OCI-LY1 (cell line): ENCODE results near the gene CD19.

Experiments used
- EZH2 ChIP-seq: fragments of 200-600 bp; sonication (generic), shearing (Covaris generic); IDR thresholded peaks from 2 replicates; pipeline ENCODE4 v1.8.0; 2017; ENCODE audit warnings: borderline replicate concordance, mixed run types, mild to moderate bottlenecking, antibody characterized with exemption, low read length, moderate library complexity, mixed read lengths
- TF ChIP-seq, protein P1 (sequence below): fragments of 200-600 bp; sonication (generic), shearing (Covaris generic); IDR thresholded peaks from 2 replicates; pipeline ENCODE4 v1.5.1; 2017; ENCODE audit warnings: mild to moderate bottlenecking, antibody characterized with exemption, low read length, moderate library complexity, mixed read lengths

GRCh38 chr16:28913946-28914724, 17.6 kb upstream of the CD19 start:
- TF ChIP-seq, protein P1, sequence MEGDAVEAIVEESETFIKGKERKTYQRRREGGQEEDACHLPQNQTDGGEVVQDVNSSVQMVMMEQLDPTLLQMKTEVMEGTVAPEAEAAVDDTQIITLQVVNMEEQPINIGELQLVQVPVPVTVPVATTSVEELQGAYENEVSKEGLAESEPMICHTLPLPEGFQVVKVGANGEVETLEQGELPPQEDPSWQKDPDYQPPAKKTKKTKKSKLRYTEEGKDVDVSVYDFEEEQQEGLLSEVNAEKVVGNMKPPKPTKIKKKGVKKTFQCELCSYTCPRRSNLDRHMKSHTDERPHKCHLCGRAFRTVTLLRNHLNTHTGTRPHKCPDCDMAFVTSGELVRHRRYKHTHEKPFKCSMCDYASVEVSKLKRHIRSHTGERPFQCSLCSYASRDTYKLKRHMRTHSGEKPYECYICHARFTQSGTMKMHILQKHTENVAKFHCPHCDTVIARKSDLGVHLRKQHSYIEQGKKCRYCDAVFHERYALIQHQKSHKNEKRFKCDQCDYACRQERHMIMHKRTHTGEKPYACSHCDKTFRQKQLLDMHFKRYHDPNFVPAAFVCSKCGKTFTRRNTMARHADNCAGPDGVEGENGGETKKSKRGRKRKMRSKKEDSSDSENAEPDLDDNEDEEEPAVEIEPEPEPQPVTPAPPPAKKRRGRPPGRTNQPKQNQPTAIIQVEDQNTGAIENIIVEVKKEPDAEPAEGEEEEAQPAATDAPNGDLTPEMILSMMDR, result no peak
- no peak for TF ChIP-seq EZH2
